ENCODE measurements around the gene ANKDD1A.
A peak's percentile ranks its signal among the peaks of the same experiment; 100 is the strongest.

ANKDD1A gene

GRCh38 chr15:64896371-64897069 lies 15.2 kb upstream of the ANKDD1A start:
- DNase-seq, result no peak

DNA sequence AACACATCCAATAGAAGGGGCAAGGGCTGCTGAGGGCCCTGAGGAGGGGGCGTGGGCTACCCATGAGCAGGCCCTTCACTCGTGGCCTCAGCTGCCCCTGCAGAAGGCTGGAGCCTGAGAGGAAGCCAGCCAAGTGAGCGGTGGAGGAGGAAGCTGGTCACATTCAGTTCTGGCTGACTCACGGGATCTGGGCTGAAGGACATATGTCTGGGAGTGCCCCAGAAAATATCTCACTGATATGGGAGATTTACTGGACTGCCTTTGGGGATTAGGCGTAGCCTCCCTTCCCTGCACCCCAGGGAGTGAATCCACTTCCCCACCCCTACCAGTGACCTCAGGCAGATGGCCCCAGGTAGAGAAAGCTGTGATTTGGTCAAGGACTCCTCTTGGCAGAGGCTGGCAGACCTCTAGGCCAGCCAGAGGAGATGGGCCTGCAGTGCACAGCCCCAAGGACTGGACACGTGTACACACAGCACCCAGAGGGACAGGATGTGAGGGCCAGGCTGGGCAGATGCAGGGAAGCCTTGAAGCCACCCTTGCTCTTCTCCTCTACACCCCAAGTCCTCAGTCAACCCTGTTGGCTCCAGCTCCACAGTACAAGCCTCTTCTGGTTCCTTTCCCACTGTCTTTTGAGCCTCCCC lies 14.2 kb upstream of the ANKDD1A start:
- no peak for DNase-seq

DNA sequence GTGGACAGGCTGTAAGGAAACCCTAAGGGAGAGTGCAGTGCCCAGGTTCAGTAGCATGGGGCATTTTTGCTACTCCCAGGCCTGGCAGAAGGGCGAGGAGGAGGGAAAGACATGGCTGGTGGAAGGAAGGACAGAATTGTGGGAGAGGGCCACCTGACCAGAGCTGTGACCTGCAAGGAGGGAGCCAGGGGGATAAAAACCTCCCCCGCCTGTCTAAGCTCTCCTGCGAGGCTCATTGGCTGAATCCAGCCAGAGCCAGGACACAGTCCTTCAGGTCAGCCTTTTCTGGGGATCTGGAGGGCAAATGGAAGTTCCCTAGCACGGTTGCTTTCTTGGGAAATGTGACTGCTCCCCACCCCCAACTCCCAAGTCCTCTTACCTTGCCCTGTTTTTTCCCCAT lies 13.3 kb upstream of the ANKDD1A start:
- no peak for DNase-seq

GRCh38 chr15:64901141-64901540 lies 10.6 kb upstream of the ANKDD1A start:
- DNase-seq, result no peak

GRCh38 chr15:64901914-64902313 lies 9.8 kb upstream of the ANKDD1A start:
- DNase-seq, result no peak

- no peak for DNase-seq
Observed at GRCh38 chr15:64902863-64903262, 8.8 kb upstream of the ANKDD1A start.

DNA sequence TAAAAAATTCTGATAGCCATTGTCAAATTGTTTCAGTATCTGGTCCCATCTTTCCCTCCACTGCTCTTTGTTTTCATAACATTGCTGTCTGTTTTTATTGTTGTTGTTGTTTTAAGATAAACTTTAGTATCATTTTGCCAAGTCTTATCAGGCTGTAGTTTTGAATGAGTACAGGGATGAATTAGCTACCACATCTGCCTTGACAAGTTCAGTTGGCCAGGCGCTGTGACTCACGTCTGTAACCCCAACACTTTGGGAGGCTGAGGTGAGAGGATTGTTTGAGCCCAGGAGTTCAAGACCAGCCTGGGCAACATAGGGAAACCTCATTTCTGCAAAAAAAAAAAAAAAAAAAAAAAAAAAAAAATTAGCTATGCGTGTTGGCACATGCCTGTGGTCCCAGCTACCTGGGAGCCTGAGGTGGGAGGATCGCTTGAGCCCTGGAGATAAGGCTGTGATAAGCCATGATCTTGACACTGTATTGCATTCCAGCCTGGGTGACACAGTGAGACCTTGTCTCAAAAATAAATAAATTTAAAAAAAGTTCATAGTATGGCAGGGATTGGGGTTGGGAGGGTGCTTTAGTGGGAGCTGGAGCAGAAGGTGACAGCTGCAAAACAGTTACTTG lies 8.3 kb upstream of the ANKDD1A start:
- no peak for DNase-seq

- DNase-seq, result no peak
Observed at GRCh38 chr15:64904189-64904588, 7.5 kb upstream of the ANKDD1A start.

GRCh38 chr15:64905119-64905831 lies 6.4 kb upstream of the ANKDD1A start:
- peak; percentile 75 for DNase-seq

DNA sequence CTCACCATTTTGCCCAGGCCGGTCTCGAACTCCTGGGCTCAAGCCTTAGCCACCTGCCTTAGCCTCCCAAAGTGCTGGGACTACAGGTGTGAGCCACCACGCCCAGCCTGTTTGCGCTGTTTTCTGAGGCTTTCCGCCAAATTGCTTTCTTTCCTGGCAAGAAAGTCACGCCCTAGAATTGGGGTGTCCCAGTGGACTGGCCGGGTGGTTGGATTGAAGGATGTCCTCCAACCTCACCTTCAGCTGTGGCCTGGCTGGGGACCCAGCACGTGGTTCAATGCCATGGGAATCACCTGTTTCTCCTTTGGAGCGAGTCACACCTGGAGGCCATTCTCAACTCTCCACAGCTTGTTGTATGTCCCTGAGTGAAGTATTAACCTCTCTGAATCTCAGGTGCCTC lies 5.8 kb upstream of the ANKDD1A start:
- no peak for DNase-seq

DNA sequence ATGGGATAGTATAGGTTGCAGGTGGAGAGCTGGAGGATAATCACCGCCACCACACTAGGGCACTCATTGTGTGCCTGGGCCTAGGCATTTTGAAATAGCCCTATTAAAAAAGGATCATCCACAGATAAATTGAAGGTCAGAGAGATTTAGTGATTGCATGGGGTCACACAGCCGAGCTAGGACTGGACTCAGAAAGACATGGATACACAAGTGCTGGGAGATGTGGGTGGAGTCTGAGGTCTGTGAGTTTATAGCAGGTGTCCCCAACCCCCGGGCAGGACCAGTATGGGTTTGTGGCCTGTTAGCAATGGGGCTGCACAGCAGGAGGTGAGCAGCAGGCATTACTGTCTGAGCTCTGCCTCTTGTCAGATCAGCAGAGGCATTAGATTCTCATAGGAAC lies 5.3 kb upstream of the ANKDD1A start:
- DNase-seq, result no peak

GRCh38 chr15:64907991-64908390 lies 3.7 kb upstream of the ANKDD1A start:
- DNase-seq, result no peak

DNA sequence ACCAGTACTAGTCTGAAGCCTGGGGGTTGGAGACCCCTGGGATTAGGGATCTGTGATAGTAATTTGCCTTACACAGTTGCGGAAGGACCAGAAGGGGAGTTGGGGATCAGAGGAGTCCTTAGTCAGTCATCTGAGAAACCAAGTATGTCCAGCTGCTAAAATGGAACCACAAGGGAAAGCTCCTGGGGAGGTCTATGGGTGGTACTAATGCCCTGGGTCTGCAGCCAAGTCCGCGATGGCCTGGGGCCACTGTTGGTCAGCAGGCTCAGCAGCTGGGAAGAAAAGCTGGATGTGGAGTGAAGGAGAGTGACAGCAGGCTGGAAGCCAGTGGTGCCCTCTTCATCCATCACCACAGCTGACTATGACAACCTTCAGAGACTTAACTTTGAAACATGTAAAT lies 2.2 kb upstream of the ANKDD1A start:
- DNase-seq, result no peak

- no peak for DNase-seq
Observed at GRCh38 chr15:64912379-64913325, 950 bp downstream of the ANKDD1A start.

DNA sequence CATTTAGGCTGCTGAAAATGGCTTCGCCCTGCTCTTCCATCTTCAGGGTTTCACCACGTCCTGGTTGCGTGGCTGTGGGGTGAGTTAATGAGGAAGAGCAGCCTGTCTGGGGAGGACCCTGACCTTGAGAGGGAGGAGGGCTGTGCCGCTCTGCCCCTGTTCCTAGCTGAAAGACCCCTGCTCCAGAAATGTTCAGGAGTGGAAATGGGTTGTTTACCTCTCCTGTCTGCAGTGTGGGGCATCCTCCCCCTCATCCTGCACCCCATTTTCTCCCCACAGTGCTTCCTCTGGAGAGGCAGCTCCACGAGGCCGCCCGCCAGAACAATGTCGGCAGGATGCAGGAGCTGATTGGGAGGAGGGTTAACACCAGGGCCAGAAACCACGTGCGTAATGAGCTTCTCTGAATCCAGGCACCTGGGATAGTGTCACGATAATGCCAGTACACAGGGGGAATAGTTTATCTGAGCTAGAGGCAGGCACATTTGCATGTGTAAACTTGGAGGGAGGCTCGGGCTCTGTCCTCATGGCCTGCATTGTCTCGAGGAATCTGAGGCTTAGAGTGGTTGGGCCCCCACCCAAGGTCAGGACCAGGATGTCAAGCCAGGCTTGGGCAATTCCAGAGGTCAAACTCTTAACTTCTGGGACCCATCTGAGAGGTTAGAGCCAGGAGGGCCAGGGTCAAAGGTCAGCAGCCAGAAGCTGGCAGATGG lies 4.0 kb downstream of the ANKDD1A start:
- DNase-seq, result no peak

- DNase-seq, result no peak
Observed at GRCh38 chr15:64916365-64916764, 4.7 kb downstream of the ANKDD1A start.

GRCh38 chr15:64917211-64917610 lies 5.5 kb downstream of the ANKDD1A start:
- DNase-seq, result no peak

GRCh38 chr15:64919721-64920120 lies 8.0 kb downstream of the ANKDD1A start:
- DNase-seq, result no peak

GRCh38 chr15:64921711-64922110 lies 10.0 kb downstream of the ANKDD1A start:
- DNase-seq, result no peak

- no peak for DNase-seq
Observed at GRCh38 chr15:64923546-64923945, 11.8 kb downstream of the ANKDD1A start.

GRCh38 chr15:64925335-64926330 lies 13.9 kb downstream of the ANKDD1A start:
- DNase-seq, result no peak
